Thymus (tissue), 11 donors: ENCODE measurements around the gene TP63. TPM values are rescaled to one million over a fixed set of nuclear protein-coding genes. Genes with fewer than 3 reads are reported as not detected.

Experiments
- DNase-seq, 9 donors: peaks; one replicate each; pipeline ENCODE4 v3.0.0-alpha.2; 2013; ENCODE audit warnings: low spot score in 9 of 9, low read depth in 6 of 9, missing footprints in 1 of 9
- H3K27ac ChIP-seq, 2 donors: one replicate each; pipeline ENCODE4 v1.5.1; 2013; ENCODE audit warnings: control low read depth in 1 of 2, low read depth in 1 of 2, low read length in 1 of 2, mild to moderate bottlenecking in 1 of 2, moderate library complexity in 1 of 2
- H3K27me3 ChIP-seq, 2 donors: one replicate each; pipeline ENCODE4 v1.5.1; 2013; ENCODE audit warnings: low read length in 1 of 2; ENCODE audit not compliant: control insufficient read depth in 2 of 2, insufficient read depth in 1 of 2
- H3K36me3 ChIP-seq, 2 donors: one replicate each; pipeline ENCODE4 v1.5.1; 2013; ENCODE audit warnings: low read length in 1 of 2, mild to moderate bottlenecking in 1 of 2, moderate library complexity in 1 of 2; ENCODE audit not compliant: control insufficient read depth in 2 of 2, insufficient read depth in 2 of 2
- H3K4me1 ChIP-seq, 2 donors: one replicate each; pipeline ENCODE4 v1.5.1; 2013; ENCODE audit warnings: low read length in 2 of 2; ENCODE audit not compliant: control insufficient read depth in 2 of 2, insufficient read depth in 2 of 2
- H3K4me3 ChIP-seq, 2 donors: one replicate each; pipeline ENCODE4 v1.5.1; 2013; ENCODE audit warnings: low read length in 2 of 2, control low read depth in 1 of 2, mild to moderate bottlenecking in 1 of 2
- H3K9me3 ChIP-seq, 2 donors: one replicate each; pipeline ENCODE4 v1.5.1; 2013; ENCODE audit warnings: low read length in 1 of 2, mild to moderate bottlenecking in 1 of 2; ENCODE audit not compliant: control insufficient read depth in 2 of 2, insufficient read depth in 1 of 2
- WGBS: extraction: QIAGEN DNeasy Blood & Tissue Kit; methylation state at CpG from one replicate; pipeline ENCODE4 v1.1.7; 2013; 5-methylcytosine and 5-hydroxymethylcytosine counted together
- polyA plus RNA-seq: library from polyadenylated mRNA; stranded (reverse); fragments of 200-250 nt; gene quantifications from one replicate; pipeline ENCODE4 v1.2.3, GENCODE V29; 2013
- total RNA-seq: library from RNA; stranded (reverse); fragments of 120-200 nt; gene quantifications from one replicate; pipeline ENCODE4 v1.2.4, GENCODE V29; 2013
- donor health status: healthy.

Gene TP63
- total and polyA plus RNA-seq, 2 donors = 17.3 to 47.1 TPM

- Histone ChIP-seq H3K27ac (no peak overlapping the region), H3K27me3 (no peaks in the 10 kb centered on the region), H3K4me1 (no peaks in the 10 kb centered on the region), H3K9me3 (no peaks in the 10 kb centered on the region), H3K36me3 (no peaks in the 10 kb centered on the region), H3K4me3 (no peak overlapping the region)
- no peak for DNase-seq
- 78% methylated on average over 6 of the region's 6 CpGs for WGBS
Measured at GRCh38 chr3:189903562-189904250, 272.5 kb downstream of the TP63 start.

GRCh38 chr3:189907803-189908202 lies 276.6 kb downstream of the TP63 start:
- Histone ChIP-seq H3K4me3 (no peak overlapping the region), H3K4me1 (no peaks in the 10 kb centered on the region), H3K36me3 (no peaks in the 10 kb centered on the region), H3K27me3 (no peaks in the 10 kb centered on the region), H3K27ac (no peak overlapping the region), H3K9me3 (no peaks in the 10 kb centered on the region)
- WGBS = 92% methylated on average over 6 of the region's 6 CpGs
- no peak for DNase-seq

GRCh38 chr3:189908646-189909045 lies 277.5 kb downstream of the TP63 start:
- Histone ChIP-seq H3K36me3 (no peaks in the 10 kb centered on the region), H3K4me1 (no peaks in the 10 kb centered on the region), H3K9me3 (no peaks in the 10 kb centered on the region), H3K27ac (no peak overlapping the region), H3K27me3 (no peaks in the 10 kb centered on the region), H3K4me3 (no peak overlapping the region)
- no peak for DNase-seq

GRCh38 chr3:189909139-189909538 lies 277.9 kb downstream of the TP63 start:
- no peaks in the 10 kb centered on the region for H3K36me3 ChIP-seq
- no peaks in the 10 kb centered on the region for H3K27me3 ChIP-seq
- H3K4me1 ChIP-seq = no peaks in the 10 kb centered on the region
- no peaks in the 10 kb centered on the region for H3K9me3 ChIP-seq
- no peak overlapping the region for H3K4me3 ChIP-seq
- 92% methylated on average over 3 of the region's 3 CpGs for WGBS
- DNase-seq = no peak
- no peak overlapping the region for H3K27ac ChIP-seq

GRCh38 chr3:189909573-189909972 lies 278.4 kb downstream of the TP63 start:
- Histone ChIP-seq H3K4me3 (no peak overlapping the region), H3K9me3 (no peaks in the 10 kb centered on the region), H3K27me3 (no peaks in the 10 kb centered on the region), H3K4me1 (no peaks in the 10 kb centered on the region), H3K27ac (no peak overlapping the region), H3K36me3 (no peaks in the 10 kb centered on the region)
- DNase-seq = no peak
- WGBS = 95% methylated on average over 2 of the region's 2 CpGs

- Histone ChIP-seq H3K9me3 (no peaks in the 10 kb centered on the region), H3K27ac (no peak overlapping the region), H3K36me3 (no peaks in the 10 kb centered on the region), H3K4me1 (no peaks in the 10 kb centered on the region), H3K4me3 (no peak overlapping the region), H3K27me3 (no peaks in the 10 kb centered on the region)
- no peak for DNase-seq
- WGBS = 54% methylated on average over 1 of the region's 1 CpG
Measured at GRCh38 chr3:189911001-189911400, 279.8 kb downstream of the TP63 start.

- no peak overlapping the region for H3K27ac ChIP-seq
- DNase-seq = no peak
- no peaks in the 10 kb centered on the region for H3K27me3 ChIP-seq
- WGBS = 91% methylated on average over 3 of the region's 3 CpGs
- no peaks in the 10 kb centered on the region for H3K36me3 ChIP-seq
- no peaks in the 10 kb centered on the region for H3K9me3 ChIP-seq
- no peaks in the 10 kb centered on the region for H3K4me1 ChIP-seq
- H3K4me3 ChIP-seq = no peak overlapping the region
Measured at GRCh38 chr3:189914799-189915198, 283.6 kb downstream of the TP63 start.

GRCh38 chr3:189921770-189922169 lies 290.6 kb downstream of the TP63 start:
- H3K4me1 ChIP-seq = no peaks in the 10 kb centered on the region
- H3K36me3 ChIP-seq = no peaks in the 10 kb centered on the region
- H3K9me3 ChIP-seq = no peaks in the 10 kb centered on the region
- no peaks in the 10 kb centered on the region for H3K27me3 ChIP-seq
- no peak overlapping the region for H3K4me3 ChIP-seq
- DNase-seq = no peak
- H3K27ac ChIP-seq = no peak overlapping the region

GRCh38 chr3:189927975-189928895 lies 297.0 kb downstream of the TP63 start:
- Histone ChIP-seq H3K4me1 (no peaks in the 10 kb centered on the region), H3K27me3 (no peaks in the 10 kb centered on the region), H3K27ac (no peak overlapping the region), H3K4me3 (no peak overlapping the region), H3K9me3 (no peaks in the 10 kb centered on the region), H3K36me3 (no peaks in the 10 kb centered on the region)
- 86% methylated on average over 6 of the region's 6 CpGs for WGBS
- DNase-seq = no peak
